Omental fat pad (tissue), 4 donors: ENCODE data around the gene NFYB. TPM values are rescaled to one million over a fixed set of nuclear protein-coding genes. Genes with fewer than 3 reads are reported as not detected.
A peak's percentile ranks its signal among the peaks of the same experiment; 100 is the strongest.

Experiments
- ATAC-seq: fragments of 150-250 bp; one replicate; pipeline ENCODE4 v1.9.1; 2016; ENCODE audit warnings: mild to moderate bottlenecking, moderate library complexity; ENCODE audit not compliant: low FRiP score
- DNase-seq: peaks from one replicate; pipeline ENCODE4 v3.0.0-alpha.2; 2019; ENCODE audit warnings: low spot score
- CTCF ChIP-seq, 3 donors: fragments of 450-650 bp; IDR thresholded peaks; one replicate each; pipeline ENCODE4 v1.5.1; 2016 to 2017; ENCODE audit warnings: antibody characterized with exemption in 3 of 3, mild to moderate bottlenecking in 3 of 3, moderate library complexity in 2 of 3
- total RNA-seq, 4 donors: library from RNA; depleted of rRNA; stranded (reverse); fragments of >200 nt; gene quantifications; one replicate each; pipeline ENCODE4 v1.1.0, GENCODE V29; 2016

Gene NFYB
- total RNA-seq, 4 donors from 2014 or later: 25.9 to 47.8 (median 33.8) TPM

GRCh38 chr12:104133321-104133720, 4.7 kb downstream of the NFYB start:
- DNase-seq (no peak), ATAC-seq (no peak)
- TF ChIP-seq CTCF (IDR thresholded peaks at IDR 0.05): no peak

GRCh38 chr12:104132351-104132956, 5.6 kb downstream of the NFYB start:
- ATAC-seq (no peak), DNase-seq (no peak)
- TF ChIP-seq CTCF (IDR thresholded peaks at IDR 0.05): no peak

DNA sequence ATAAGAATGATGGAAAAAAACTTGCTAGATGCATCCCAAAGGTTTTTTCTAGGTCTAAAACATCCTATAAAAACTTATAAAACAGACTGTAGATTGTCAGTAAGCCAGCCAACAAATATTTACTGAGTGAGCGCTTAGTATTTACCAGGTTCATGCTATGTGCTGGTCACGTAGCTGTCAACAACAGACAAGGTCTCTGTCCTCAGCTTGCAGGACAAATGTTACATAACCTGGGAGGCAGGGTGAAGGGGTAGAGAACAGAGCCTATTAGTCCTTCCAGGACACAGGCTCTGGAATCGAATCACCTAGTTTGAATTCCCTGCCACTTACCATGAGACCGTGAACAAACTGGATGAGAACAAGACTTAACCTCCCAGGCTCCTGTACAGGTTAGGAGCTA, 6.4 kb downstream of the NFYB start:
- DNase-seq (no peak), ATAC-seq (no peak)
- no peak for TF ChIP-seq CTCF (IDR thresholded peaks at IDR 0.05)

DNA sequence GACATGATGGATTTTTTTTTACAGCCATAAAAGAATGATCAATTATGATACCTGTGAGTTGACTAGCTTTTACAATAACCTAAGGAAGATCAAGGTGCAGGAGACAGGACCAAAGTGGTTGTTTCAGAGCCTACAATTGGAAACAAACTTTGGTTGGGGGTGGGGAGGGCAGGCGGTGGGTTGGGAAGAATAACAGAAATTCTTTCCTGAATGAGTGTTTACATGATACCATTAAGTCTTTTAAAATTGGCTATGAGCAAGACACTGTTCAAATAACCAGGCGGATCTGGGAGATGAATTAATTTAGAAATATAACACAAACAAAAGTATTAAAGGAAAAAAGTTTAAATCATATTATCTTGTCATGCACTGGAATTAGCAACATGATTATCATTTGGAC, 7.2 kb downstream of the NFYB start:
- ATAC-seq: peak; percentile 24
- no peak for DNase-seq
- TF ChIP-seq CTCF (IDR thresholded peaks at IDR 0.05): no peak

GRCh38 chr12:104126548-104126947, 11.5 kb downstream of the NFYB start:
- TF ChIP-seq CTCF (IDR thresholded peaks at IDR 0.05): no peak
- ATAC-seq (no peak), DNase-seq (no peak)

DNA sequence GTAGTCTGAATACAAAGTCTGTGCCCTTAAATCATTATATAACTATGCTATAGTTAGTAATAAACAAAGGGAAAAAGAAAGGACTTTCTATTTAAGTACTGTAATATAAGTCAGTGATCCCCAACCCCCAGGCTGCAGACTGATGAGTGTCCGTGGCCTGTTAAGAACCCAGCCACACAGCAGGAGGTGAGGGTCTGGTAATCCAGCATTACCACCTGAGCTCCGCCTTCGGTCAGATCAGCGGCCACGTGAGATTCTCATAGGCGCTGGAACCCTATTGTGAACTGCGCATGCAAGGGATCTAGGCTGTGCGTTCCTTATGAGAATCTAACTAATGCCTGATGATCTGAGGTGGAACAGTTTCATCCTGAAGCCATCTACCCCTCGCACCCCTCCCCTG, 15.7 kb downstream of the NFYB start:
- no peak for TF ChIP-seq CTCF (IDR thresholded peaks at IDR 0.05)
- no peak for ATAC-seq
- DNase-seq: no peak

- no peak for DNase-seq
- TF ChIP-seq CTCF (IDR thresholded peaks at IDR 0.05): no peak
- peak; percentile 84 for ATAC-seq
These were observed 17.0 kb downstream of the NFYB start for GRCh38 chr12:104121001-104121400.
